Upper lobe of left lung (tissue), 6 donors: ENCODE measurements around the gene FGB. TPM values are rescaled to one million over a fixed set of nuclear protein-coding genes. Genes with fewer than 3 reads are reported as not detected.
A peak's percentile ranks its signal among the peaks of the same experiment; 100 is the strongest.

Experiments
- ATAC-seq, 2 donors: fragments of 200-7000 bp; cut with Tn5 transposase; one replicate each; pipeline ENCODE4 v1.9.1; 2022; ENCODE audit warnings: mild to moderate bottlenecking in 2 of 2, moderate library complexity in 2 of 2; ENCODE audit not compliant: low FRiP score in 2 of 2
- DNase-seq, 2 donors: peaks; one replicate each; pipeline ENCODE4 v3.0.0-alpha.2; 2019 to 2020
- H3K27ac ChIP-seq, 4 donors: fragments of 200-600 bp; sonication (generic); one replicate each; pipeline ENCODE4 v1.5.1; 2016 to 2019
- H3K27me3 ChIP-seq, 4 donors: fragments of 200-600 bp; sonication (generic); one replicate each; pipeline ENCODE4 v1.5.1; 2017 to 2019
- H3K36me3 ChIP-seq, 4 donors: fragments of 200-600 bp; sonication (generic); one replicate each; pipeline ENCODE4 v1.5.1; 2016 to 2019
- H3K4me1 ChIP-seq, 4 donors: fragments of 200-600 bp; sonication (generic); one replicate each; pipeline ENCODE4 v1.5.1; 2018 to 2019
- H3K4me3 ChIP-seq, 4 donors: fragments of 200-600 bp; sonication (generic); one replicate each; pipeline ENCODE4 v1.5.1; 2017 to 2019; ENCODE audit warnings: mild to moderate bottlenecking in 2 of 4, moderate library complexity in 1 of 4
- H3K9me3 ChIP-seq, 4 donors: fragments of 200-600 bp; sonication (generic); one replicate each; pipeline ENCODE4 v1.5.1; 2018 to 2019
- EP300 ChIP-seq, 4 donors: sonication (generic); formaldehyde crosslinking; IDR thresholded peaks; one replicate each; pipeline ENCODE4 v1.5.1; 2017; ENCODE audit warnings: antibody characterized with exemption in 4 of 4, control low read depth in 2 of 4
- POLR2A ChIP-seq, 4 donors: fragments of 450-650 bp; IDR thresholded peaks; one replicate each; pipeline ENCODE4 v1.5.1; 2016 to 2017; ENCODE audit warnings: antibody characterized with exemption in 4 of 4, mild to moderate bottlenecking in 2 of 4
- POLR2AphosphoS5 ChIP-seq, 2 donors: sonication (generic); formaldehyde crosslinking; IDR thresholded peaks; one replicate each; pipeline ENCODE4 v1.5.1; 2017; ENCODE audit warnings: antibody characterized with exemption in 2 of 2
- WGBS, 2 donors: methylation state at CpG; one replicate each; pipeline ENCODE4 v1.1.5; 2017 to 2018; 5-methylcytosine and 5-hydroxymethylcytosine counted together
- total RNA-seq, 6 donors: library from RNA; depleted of rRNA in 4 of 6; stranded (reverse); fragments of >200 nt in 4 of 6; gene quantifications; one replicate each; pipeline versions ENCODE4 v1.1.0 to v1.2.1, GENCODE V29; 2016 to 2021
- TF ChIP-seq, protein P1 (sequence below), 6 experiments: fragments of 450-650 bp in 4 of 6; fragments of 200-600 bp in 2 of 6; sonication (generic) in 2 of 6; IDR thresholded peaks; one replicate each; pipeline ENCODE4 v1.5.1; 2016 to 2019; ENCODE audit warnings: antibody characterized with exemption in 6 of 6
- donor health status: DM: no; HTN: no; CAD: no; lungs with moderate emphysema.
- donor health status: DM: no; HTN: yes; CAD: no; lungs with severe emphysema.

The FGB gene
- total RNA-seq, 6 donors from 2014 or later = 2.2 to 3.9 TPM; not detected in 4

DNA sequence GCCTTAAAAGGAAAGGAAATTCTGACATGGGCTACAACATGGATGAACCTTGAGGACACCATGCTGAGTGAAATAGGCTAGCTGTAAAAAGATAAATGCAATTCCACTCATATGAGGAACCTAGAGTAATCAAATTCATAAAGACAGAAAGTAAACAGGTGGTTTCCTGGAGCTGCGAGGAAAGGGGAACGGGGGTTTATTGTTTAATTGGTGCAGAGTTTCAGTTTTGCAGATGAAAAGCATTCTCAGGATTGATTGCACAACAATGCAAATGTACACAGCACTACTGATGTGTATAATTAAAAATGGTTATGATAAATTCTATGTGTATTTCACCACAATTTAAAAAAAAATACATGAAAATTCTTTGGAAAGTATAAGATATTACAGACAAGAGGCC lies 36.7 kb upstream of the FGB start:
- 7 to 26% methylated on average over 2 of the region's 2 CpGs for WGBS, 2 donors
- no peak for DNase-seq
- Histone ChIP-seq H3K27ac (no peak overlapping the region), H3K4me3 (no peak overlapping the region), H3K27me3 (no peaks in the 10 kb centered on the region), H3K4me1 (no peaks in the 10 kb centered on the region), H3K9me3 (no peaks in the 10 kb centered on the region), H3K36me3 (no peaks in the 10 kb centered on the region)
- TF ChIP-seq POLR2AphosphoS5 (IDR thresholded peaks at IDR 0.05) = no peak
- no peak for ATAC-seq

DNA sequence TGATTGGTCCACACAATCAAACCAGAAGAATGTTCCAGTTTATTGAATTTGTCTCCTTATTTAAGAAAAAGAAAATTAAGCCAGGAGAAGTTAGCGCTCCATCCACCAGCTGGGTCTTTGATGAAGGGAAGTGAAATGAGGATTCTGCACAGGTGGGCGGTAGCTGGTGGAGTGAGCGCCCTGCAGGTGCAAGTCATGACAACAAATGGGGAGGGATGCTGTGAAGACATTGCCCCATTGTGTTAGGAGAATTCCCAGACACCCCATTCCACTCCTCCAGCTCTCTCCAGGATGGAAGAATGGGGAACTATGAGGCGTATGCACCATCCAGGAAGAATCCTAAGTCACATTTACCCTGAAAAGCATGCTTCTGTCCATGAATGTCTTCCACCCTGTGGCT lies 35.5 kb upstream of the FGB start:
- H3K9me3 ChIP-seq = no peaks in the 10 kb centered on the region

DNA sequence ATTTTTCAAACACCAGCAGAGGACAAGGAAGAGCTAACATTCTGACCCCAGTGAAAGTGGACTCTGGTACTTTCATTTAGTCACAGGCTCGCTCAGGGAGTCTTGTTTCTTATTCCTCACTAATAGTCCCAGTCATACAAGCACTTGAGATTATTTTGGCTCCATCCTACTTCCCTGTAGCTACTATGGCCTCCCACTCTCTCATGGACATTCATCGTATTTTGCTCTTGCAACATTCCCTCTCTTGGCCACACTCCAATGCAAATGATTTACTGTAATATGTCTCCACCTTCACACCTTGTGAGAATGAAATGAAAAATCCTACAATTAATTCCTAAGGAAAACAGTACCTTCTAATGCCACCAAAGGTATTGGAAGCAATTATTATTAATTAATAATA lies 33.9 kb upstream of the FGB start:
- H3K4me3 ChIP-seq = no peak overlapping the region
- no peak for TF ChIP-seq POLR2AphosphoS5 (IDR thresholded peaks at IDR 0.05)
- TF ChIP-seq EP300 (IDR thresholded peaks at IDR 0.05) = no peak
- TF ChIP-seq POLR2A (IDR thresholded peaks at IDR 0.05) = no peak
- TF ChIP-seq, protein P1, sequence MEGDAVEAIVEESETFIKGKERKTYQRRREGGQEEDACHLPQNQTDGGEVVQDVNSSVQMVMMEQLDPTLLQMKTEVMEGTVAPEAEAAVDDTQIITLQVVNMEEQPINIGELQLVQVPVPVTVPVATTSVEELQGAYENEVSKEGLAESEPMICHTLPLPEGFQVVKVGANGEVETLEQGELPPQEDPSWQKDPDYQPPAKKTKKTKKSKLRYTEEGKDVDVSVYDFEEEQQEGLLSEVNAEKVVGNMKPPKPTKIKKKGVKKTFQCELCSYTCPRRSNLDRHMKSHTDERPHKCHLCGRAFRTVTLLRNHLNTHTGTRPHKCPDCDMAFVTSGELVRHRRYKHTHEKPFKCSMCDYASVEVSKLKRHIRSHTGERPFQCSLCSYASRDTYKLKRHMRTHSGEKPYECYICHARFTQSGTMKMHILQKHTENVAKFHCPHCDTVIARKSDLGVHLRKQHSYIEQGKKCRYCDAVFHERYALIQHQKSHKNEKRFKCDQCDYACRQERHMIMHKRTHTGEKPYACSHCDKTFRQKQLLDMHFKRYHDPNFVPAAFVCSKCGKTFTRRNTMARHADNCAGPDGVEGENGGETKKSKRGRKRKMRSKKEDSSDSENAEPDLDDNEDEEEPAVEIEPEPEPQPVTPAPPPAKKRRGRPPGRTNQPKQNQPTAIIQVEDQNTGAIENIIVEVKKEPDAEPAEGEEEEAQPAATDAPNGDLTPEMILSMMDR (IDR thresholded peaks at IDR 0.05) = no peak
- ATAC-seq (peak in 1 of 2 donors; percentile 39), DNase-seq (no peak)
- no peak overlapping the region for H3K27ac ChIP-seq
- H3K36me3 ChIP-seq = no peaks in the 10 kb centered on the region
- H3K9me3 ChIP-seq = no peaks in the 10 kb centered on the region
- no peaks in the 10 kb centered on the region for H3K27me3 ChIP-seq
- 43 to 55% methylated on average over 2 of the region's 2 CpGs for whole genome bisulfite sequencing, 2 donors
- H3K4me1 ChIP-seq = no peaks in the 10 kb centered on the region

More for the DNA sequence above, 35.5 kb upstream of the FGB start:
- Histone ChIP-seq H3K36me3 (no peaks in the 10 kb centered on the region), H3K27ac (no peak overlapping the region), H3K4me1 (no peaks in the 10 kb centered on the region), H3K4me3 (no peak overlapping the region), H3K27me3 (no peaks in the 10 kb centered on the region)
- WGBS, 2 donors = 83 to 87% methylated on average over 4 of the region's 4 CpGs
- no peak for DNase-seq
- ATAC-seq = no peak
- TF ChIP-seq POLR2A (IDR thresholded peaks at IDR 0.05) = no peak
- TF ChIP-seq EP300 (IDR thresholded peaks at IDR 0.05) = no peak
- no peak for TF ChIP-seq POLR2AphosphoS5 (IDR thresholded peaks at IDR 0.05)
- TF ChIP-seq, protein P1 (IDR thresholded peaks at IDR 0.05) = no peak

DNA sequence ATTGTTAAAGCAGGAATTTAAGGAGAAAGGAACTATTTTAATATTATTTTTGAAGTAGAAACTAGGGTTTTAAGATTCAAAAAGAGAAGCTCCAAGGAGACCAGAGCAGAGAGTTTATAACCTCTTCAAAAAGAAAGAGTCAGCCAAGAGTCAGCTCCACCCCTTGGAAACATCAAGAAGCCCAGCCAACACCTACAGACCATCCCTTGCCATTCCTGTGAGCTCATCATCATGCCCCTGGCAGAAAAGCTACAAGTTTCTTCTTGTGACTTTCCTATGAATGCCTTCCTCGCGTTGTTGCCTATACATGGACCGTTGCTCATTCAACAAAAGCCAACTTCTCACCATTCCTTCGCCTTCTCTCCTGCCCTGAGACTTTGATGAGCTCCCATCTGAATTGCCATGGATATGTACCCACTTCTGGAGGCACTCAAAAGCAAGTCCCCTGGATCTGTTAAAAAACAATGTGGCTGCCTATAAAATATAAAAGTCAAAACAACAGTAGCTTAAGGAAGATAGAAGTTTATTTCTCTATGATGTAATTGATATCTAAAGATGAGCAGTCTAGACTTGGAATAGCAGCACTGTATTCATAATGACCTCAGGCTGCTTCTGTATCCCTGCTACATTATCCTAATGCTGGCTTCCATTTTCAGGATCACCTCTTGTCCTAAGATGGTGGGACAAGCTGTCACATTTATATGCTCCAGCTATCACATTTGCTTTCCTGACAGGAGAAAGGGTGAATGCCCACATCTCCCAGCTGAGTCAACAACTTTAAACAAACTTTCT lies 32.9 kb upstream of the FGB start:
- Histone ChIP-seq H3K4me3 (no peak overlapping the region), H3K27ac (no peak overlapping the region), H3K9me3 (no peaks in the 10 kb centered on the region), H3K27me3 (no peaks in the 10 kb centered on the region), H3K36me3 (peaks cover 0 to 2% (median 0%) of the 10 kb centered on the region in 4 donors), H3K4me1 (no peaks in the 10 kb centered on the region)
- ATAC-seq (peak in 1 of 2 donors; percentile 39), DNase-seq (no peak)
- WGBS, 2 donors = 71 to 90% methylated on average over 4 of the region's 4 CpGs
- TF ChIP-seq, protein P1 (IDR thresholded peaks at IDR 0.05) = no peak

DNA sequence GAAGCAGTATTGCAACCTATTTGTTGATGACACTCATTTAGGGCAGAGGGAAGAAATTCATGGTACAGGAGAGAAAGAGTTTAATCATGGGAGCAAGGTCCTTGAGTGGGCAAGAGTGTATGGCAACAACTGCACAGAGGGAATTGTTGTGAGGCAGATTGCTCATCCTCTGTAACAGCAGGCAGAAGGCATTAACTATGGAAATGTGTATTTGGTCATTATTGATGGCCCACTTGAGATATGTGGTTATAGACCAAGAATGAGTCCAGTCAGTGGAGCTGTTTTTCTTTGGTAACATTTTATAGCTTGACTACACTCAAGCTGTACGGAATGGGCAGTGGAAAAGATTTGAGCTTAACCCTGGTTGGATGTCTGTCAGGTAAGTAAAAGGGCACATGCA lies 28.5 kb upstream of the FGB start:
- TF ChIP-seq POLR2A (IDR thresholded peaks at IDR 0.05) (no peak), EP300 (IDR thresholded peaks at IDR 0.05) (no peak), POLR2AphosphoS5 (IDR thresholded peaks at IDR 0.05) (no peak)
- TF ChIP-seq, protein P1 (IDR thresholded peaks at IDR 0.05) = no peak
- ATAC-seq (no peak), DNase-seq (no peak)
- Histone ChIP-seq H3K9me3 (no peaks in the 10 kb centered on the region), H3K36me3 (peaks cover 16 to 41% (median 27%) of the 10 kb centered on the region in 4 donors), H3K4me3 (no peak overlapping the region), H3K27me3 (no peaks in the 10 kb centered on the region), H3K27ac (no peak overlapping the region), H3K4me1 (no peaks in the 10 kb centered on the region)
- 86 to 94% methylated on average over 1 of the region's 1 CpG for WGBS, 2 donors
